HG03066 (cell line): Measurements from ENCODE around the gene TTC12.

ENCODE experiments used
- ATAC-seq: cut with Tn5 transposase; IDR thresholded peaks from one replicate; pipeline ENCODE4 v1.9.1; 2021; ENCODE audit warnings: low read depth; ENCODE audit not compliant: unreplicated experiment

TTC12 gene, protein sequence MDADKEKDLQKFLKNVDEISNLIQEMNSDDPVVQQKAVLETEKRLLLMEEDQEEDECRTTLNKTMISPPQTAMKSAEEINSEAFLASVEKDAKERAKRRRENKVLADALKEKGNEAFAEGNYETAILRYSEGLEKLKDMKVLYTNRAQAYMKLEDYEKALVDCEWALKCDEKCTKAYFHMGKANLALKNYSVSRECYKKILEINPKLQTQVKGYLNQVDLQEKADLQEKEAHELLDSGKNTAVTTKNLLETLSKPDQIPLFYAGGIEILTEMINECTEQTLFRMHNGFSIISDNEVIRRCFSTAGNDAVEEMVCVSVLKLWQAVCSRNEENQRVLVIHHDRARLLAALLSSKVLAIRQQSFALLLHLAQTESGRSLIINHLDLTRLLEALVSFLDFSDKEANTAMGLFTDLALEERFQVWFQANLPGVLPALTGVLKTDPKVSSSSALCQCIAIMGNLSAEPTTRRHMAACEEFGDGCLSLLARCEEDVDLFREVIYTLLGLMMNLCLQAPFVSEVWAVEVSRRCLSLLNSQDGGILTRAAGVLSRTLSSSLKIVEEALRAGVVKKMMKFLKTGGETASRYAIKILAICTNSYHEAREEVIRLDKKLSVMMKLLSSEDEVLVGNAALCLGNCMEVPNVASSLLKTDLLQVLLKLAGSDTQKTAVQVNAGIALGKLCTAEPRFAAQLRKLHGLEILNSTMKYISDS

DNA sequence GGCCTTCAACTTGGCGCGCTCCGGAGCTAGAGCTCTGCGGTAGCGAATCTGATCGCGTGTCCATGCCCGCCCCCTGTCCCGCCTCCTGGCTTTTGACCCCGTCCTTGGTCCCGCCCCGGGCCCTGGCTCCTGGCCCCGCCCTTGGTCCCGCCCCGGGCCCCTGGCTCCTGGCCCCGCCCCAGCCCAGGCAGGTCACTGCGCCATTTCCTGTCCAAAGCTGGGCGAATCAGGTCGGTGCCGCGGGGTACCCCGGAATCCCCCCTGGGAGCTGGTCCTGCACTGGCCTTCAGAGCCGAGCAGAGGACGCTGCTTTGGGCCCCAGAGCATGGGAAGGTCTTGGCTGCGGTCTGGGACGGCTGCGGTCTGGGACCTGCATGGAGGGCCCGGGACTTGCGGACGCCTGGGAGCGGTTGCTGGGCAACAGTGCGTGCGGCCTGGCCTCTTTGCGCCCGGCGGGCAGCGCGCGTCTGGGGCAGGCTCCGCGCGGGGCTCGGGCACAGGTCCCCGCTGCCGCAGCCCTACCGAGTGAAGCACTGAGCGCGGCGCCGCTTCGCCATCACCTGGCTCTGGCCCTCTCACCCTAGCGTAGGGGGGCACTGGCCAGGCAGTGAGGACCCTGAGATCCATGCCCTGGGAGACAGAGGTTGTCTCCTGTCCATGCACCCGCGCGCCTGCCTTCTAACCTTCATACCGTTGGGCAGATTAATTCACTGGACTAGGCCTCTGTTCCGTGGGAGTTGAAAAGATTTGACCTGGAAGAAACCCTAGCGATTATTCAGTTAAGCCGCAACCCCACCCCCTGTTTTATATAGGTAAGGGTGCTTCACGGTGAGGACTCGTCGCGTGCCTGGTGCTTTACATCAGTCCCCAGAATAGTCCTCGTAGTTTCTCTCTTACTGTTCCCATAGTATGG is at the start of gene TTC12:
TSS of gene TTC12 (plus strand) at position 195 of the 913 bp plus-strand sequence. CDS start 1,675 bp downstream, outside the sequence.
- peak; percentile 99 for ATAC-seq

DNA sequence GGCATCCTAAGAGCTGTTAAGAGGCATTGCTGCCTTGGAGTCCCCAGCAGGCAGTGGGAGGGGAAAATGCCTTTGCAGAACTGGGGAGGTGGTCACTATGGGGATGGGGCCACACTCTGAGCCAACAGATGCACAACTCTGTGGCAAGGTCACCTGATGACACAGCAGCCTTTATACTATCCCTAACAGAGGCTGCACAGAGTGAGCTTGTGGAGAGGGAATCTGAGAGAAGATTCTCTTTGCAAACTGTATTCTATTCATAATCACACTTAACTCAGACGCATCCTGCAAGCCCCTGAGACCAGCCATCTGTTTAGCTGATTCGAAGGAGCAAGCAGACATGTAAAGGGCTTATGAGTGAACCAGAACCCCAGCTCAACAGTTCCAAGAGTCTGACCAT is 49.0 kb upstream of the TTC12 start:
- ATAC-seq, result no peak

DNA sequence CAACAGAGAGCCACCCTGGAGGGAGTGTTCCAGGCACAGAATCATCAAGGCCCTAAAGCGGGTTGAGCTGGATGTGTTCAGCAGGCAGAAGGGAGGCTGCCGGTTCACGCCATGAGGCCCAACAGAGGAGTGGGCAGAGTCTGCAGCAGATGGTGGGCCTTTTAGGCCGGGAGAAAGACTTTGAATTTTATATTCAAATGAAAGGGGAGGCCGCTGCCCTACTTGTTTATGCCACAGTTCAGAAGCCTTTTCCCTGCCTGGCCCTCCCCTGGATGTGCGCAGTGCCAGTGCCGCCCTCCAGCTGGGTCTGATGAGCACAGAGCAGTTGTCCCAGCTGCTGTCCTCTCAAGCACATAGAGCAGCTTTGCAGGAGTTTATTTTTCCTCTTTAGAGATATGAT is 46.9 kb upstream of the TTC12 start:
- no peak for ATAC-seq

DNA sequence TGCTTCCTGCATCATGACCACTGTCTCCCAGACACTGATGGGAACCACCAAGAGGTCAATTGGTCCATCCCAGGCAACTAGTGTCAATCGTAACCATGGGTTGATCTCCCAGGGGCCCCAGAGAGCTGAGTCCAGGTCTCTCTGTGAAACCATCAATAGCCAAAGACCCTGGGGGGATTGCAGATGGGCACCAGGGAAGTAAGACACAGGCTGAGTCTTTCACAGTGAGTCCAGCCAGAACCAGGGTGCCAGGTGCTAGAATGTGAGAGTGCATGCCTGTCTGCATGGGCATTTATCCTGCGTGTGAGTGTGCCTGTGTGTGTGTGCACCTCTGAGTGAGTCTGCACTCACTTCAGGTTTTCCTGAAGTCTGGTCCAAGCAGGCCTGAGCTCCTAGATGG is 45.3 kb upstream of the TTC12 start:
- no peak for ATAC-seq

DNA sequence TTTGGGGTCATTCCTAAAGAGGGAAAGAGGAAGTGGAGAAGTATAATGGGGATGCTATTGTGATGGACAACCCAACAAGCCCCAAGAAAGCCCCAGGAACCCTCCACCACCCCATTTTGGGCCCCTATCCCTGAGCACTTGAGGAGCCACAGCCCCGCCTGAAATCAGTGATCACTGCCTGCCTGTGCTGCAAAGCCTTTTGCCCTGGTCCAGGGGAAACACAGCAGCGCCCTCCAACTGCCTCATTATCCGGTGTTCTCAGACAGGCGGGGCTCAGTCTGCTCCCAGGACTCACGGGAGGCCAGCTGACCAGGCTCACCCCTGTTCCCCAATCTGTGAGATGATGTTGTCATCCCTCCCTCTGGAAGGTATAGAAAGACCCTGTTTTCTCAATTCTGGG is 44.7 kb upstream of the TTC12 start:
- no peak for ATAC-seq

DNA sequence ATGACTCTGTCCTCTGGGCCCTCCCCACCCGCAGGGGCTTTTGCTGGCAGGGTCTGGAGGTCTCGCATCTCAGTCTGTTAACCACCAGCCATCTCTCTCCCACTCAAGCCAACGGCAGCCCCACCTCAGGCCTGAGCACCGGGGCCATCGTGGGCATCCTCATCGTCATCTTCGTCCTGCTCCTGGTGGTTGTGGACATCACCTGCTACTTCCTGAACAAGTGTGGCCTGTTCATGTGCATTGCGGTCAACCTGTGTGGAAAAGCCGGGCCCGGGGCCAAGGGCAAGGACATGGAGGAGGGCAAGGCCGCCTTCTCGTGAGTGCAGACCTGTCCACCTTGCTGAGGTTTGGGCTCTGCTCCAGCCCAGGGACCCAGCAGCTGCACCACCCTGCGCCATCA is 44.3 kb upstream of the TTC12 start:
- ATAC-seq, result no peak

DNA sequence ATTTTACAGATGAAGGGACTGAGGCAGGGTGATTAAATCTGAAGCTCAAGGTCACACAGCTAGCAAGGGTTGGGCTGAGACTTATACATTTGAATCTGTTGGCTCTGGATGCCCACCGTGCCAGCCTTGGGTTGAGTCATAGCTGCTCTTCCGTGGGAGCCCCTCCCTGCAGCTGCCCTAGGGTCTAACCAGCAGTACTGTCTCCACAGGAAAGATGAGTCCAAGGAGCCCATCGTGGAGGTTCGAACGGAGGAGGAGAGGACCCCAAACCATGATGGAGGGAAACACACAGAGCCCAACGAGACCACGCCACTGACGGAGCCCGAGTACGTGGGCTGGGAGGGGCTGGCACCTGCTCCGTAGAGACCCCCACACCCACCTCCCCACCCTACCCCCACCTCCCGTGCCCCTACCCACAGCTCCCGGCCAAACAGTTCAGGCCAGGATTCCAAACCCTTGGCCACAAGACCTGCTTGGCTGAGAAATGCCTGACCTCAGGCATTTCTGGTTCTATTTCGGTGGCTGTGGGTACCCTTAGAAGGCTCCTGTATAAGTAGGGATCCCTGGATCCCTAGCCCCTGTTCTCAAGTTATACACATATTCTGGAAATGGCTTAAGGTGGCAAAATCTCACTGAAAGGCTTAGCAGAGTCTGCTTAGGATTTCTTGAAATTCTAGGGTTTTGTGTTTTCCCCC is 42.7 kb upstream of the TTC12 start:
- ATAC-seq, result no peak

DNA sequence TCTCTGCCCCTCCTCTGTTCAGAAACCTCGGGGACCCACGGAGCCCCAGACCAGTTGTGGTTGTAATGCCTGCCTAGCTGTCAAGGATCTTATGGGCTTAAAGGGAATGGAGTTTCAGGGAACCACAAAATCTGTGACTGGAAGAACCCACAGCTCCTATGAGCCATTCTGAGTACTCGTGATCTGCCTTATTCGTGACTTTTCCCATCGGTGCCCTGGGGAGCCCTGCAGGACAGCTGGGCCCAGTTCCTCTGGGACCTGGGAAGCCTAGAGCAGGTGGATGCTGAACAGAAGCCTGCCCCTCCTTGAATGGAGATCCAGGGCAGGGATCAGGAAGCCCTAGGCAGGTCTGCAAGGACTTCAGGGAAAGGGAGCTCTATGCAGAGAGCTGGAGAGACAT is 42.1 kb upstream of the TTC12 start:
- no peak for ATAC-seq

DNA sequence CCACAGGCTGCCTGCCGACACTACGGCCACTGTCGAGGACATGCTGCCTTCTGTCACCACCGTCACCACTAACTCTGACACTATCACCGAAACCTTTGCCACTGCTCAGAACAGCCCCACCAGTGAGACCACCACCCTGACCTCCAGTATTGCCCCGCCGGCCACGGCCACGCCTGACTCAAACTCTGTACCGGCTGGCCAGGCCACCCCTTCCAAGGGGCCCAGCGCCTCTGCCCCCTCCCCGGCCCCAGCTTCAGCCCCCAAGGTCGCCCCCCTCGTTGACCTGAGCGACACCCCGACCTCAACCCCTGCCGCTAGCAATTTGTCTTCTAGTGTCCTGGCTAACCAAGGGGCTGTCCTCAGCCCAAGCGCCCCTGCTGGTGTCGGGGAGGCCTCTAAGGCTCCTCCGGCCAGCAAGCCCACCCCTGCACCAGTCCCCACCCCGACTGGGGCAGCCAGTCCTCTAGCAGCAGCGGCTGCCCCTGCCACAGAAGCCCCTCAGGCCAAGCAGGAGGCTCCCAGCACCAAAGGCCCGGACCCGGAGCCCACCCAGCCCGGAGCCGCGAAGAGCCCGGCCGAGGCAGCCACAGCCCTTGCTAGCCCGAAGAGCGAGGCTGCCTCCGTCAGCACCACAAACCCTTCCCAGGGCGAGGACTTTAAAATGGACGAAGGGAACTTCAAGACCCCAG is 41.3 kb upstream of the TTC12 start:
- ATAC-seq, result no peak

DNA sequence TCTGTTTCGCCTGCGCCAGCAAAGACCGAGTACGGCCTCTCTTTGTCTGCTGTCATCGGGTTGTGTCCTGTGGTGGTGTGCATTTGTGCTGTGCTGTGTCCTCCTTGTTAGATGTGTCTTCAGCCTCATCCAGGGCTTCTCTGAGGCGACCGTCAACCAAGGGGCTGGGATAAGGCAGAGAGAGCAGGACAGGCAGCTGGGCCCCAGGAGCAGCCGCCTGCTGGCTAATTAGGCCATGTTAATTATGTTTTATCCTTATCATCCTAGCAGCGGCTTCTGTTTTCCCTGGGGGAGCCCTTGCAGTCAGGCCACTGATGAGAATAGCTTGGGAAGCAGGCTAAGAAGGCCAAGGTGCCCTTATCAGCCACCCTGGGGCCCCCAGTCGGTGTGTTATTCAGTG is 40.7 kb upstream of the TTC12 start:
- no peak for ATAC-seq

DNA sequence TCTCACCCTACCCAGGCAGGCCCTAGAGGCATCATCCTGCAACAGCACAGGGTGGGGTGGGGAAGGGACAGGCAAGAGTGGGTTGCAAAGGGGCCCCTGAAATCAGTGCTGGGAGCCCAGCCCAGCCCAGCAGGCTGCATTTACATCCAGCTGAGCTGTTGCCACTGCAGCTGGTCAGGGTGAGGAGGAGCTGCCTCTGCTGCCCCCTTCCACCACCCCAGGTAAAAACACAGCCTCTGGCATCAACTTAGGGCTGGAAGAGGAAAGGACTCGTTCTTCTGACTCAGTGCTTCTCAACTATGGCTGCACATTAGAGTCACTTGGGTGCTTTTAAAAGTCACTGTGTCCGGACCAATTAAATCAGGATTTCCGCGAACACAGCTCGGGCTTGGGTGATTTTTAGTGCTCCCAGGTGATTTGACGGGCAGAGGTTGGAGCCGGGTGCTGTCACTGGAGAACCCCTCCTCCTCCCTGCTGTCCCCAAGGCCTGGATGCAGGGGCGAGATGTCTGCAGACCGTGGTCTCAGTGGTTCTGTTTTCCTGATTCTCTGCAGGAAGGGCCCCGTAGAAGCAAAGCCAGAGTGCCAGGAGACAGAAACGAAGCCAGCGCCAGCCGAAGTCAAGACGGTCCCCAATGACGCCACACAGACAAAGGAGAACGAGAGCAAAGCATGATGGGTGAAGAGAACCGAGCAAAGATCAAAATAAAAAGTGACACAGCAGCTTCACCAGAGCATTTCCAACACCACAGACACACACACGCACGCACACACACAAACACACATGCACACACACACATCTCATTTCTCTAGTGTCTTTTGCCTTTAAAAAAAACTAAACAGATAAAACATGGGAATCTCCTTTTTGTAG is 39.4 kb upstream of the TTC12 start:
- ATAC-seq, result no peak

DNA sequence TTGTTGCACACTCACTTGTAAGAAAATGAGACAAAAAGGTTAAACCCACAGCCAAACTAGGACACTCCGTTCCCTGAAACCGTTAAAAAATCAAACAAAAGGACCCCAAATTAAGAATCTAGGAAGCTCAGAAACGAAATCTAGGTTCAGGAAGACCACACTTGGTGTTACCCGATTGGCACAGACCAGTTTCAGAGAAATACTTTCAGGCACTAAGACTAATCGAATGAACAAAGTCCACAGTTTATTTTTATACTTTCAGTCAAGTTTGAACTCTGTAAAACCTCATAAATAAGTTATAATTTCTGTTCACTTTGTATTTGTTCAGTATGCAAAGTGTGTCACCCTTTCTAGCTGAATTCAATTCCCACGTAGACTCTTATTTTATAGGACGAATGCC is 38.8 kb upstream of the TTC12 start:
- ATAC-seq, result no peak

DNA sequence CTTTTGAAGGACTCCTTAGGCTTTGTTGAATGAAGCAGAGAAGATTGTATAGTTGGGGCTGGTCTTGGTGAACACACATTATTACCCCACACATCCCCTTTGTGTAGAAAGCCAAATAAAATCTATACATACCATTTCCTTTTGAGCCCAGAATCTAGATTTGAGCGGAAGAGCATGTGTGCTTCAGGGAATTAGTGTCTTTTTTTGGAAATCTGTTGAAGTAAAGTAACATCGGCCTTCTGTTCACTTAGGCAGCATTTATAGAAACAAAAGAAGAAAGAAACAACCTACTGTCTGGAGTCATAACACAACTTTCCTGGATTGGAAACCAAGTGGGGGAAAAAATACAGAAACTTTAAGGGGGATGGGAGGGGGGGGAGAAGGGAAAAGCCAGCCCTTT is 37.9 kb upstream of the TTC12 start:
- no peak for ATAC-seq

DNA sequence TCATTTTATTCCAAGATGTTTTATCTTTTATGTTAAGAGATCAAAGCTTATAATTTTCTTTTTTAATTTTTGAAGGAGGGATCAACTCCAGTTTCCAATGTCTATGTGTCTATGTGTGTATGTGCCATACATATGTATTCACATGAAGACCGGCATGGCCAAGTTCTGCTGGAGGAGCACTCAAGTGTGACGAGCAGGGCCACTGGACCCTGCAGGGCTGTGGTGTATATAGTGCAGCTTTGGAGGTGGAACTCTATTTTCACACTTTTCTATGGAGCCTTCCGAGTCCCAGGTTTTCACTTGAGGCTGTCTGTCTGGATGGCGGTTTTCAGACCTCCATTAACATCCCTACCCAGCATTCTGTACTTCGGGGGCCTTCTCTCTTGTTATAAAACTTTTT is 36.5 kb upstream of the TTC12 start:
- ATAC-seq, result no peak

DNA sequence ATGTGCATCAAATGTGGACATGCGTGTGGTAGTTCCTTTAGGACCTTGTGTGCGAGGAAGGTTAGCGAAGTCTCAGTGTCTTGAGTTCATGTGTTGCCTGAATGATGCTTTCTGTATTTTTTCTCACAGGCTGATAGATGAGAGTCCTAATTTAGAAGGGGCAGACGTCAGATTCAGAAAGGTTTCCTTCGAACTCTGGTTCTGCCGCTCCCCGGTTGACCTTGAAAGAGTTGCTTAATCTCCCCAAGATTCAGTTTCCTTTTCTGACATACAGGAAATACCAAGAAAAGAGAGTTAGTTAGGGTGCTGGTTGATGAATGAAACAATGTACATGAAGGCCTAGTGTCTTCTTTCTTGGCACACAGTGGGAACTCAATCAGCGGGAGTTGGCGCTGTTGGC is 35.9 kb upstream of the TTC12 start:
- no peak for ATAC-seq

DNA sequence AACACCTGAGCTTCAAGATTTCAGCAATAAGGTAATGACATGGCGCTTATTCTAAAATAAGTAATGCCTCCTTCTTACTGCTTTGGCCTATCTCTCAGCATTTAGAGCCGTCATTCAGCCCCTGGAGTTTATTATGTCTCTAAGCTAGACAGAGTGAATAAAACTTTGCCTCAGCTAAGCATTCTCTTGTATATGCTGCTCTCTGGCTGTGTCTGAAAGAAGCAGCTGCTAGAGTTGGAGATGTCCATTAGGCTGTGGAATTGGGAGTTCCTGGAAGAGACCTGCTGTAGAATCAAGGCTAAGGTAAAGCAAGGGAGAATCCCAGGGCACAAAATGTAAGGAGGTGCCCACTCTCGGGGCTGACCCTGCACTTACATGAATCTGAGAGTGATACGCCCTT is 35.5 kb upstream of the TTC12 start:
- ATAC-seq, result no peak

DNA sequence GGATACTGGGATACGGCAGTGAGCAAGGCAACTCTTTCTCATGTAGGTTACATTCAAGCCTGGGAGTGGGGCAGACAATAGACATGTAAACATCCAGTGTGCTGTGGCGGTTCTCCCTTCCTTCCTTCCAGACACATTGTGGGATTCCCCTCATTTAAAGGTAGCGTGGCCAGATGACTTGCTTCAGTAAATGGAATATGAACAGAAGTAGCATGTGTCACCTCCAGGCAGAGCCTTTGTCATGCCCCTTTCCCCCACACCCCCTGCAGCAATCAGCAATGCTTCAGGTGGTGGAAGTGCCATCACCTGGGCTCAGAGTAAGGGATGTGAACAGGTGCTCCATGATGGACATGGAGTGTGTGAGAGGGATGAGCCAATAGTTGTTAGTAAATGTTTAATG is 34.8 kb upstream of the TTC12 start:
- ATAC-seq, result no peak

DNA sequence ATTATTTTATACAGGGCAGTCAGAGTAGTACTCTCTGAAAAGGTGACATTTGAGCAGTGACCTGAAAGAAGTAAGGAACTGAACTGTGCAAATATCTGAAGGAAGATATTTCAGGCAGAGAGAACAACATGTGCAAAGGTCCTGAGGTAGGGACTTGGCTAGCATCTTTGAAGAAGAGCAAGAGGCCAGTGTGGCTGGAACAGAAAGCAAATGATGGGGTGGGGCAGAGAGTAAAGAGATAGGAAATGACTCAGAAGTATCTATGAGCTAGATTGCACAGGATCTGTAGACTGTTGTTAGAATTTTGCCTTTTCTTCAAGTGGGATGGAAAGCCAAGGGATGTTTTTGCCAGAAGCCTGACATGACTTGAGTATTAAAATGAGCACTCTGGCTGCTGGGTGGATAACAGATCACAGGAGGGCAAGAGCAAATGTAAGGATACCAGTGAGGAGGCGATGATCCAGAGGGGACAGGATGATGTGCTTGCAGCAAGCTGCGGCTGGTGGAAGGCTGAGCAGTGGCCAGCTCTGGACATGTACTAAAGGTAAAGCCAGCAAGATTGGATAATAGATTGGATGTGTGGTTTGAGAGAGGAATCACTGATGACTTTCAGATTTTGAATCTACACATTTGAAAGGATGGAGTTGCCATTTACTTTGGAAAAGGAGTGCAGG is 33.2 kb upstream of the TTC12 start:
- ATAC-seq, result no peak
